ENCODE results near the gene SETDB1.

SETDB1 gene

GRCh38 chr1:150974580-150975478 is 48.7 kb downstream of the SETDB1 start, which contains the start of gene CERS2:
CERS2 (minus strand) TSS chr1:150974835; CDS start chr1:150969090, 5,745 bp downstream.
- Histone ChIP-seq H3K27ac (ENCODE audit: low read depth, low read length) (peak within 1 kb of the TSS; percentile 90), H3K4me1 (ENCODE audit: control insufficient read depth, insufficient read depth, low read length) (peaks cover 60% of the 10 kb centered on the region), H3K27me3 (ENCODE audit: control insufficient read depth, insufficient read depth, low read length) (no peaks in the 10 kb centered on the region)

GRCh38 chr1:150976401-150976821 is 50.2 kb downstream of the SETDB1 start:
- Histone ChIP-seq H3K27ac (ENCODE audit: low read depth, low read length) (no peak overlapping the region; the same call in 1 of the 2 replicates), H3K36me3 (ENCODE audit: control insufficient read depth, insufficient read depth, low read length) (no peaks in the 10 kb centered on the region), H3K27me3 (ENCODE audit: control insufficient read depth, insufficient read depth, low read length) (no peaks in the 10 kb centered on the region), H3K9ac (ENCODE audit: low read length) (peak overlapping the region; percentile 26), H3K9me3 (ENCODE audit: control insufficient read depth, insufficient read depth, low read depth, low read length) (no peaks in the 10 kb centered on the region), H3K4me1 (ENCODE audit: control insufficient read depth, insufficient read depth, low read length) (peaks cover 54% of the 10 kb centered on the region), H3K4me3 (ENCODE audit: low read depth, low read length) (0 out of 2 replicates have a peak overlapping the region, but pooled peaks have one; percentile 7)

More at GRCh38 chr1:150974580-150975478, 48.7 kb downstream of the SETDB1 start, which contains the start of gene CERS2:
- Histone ChIP-seq H3K4me3 (ENCODE audit: low read depth, low read length) (peak within 1 kb of the TSS; percentile 88), H3K9me3 (ENCODE audit: control insufficient read depth, insufficient read depth, low read depth, low read length) (no peaks in the 10 kb centered on the region), H3K9ac (ENCODE audit: low read length) (peak within 1 kb of the TSS; percentile 87), H3K36me3 (ENCODE audit: control insufficient read depth, insufficient read depth, low read length) (no peaks in the 10 kb centered on the region)

GRCh38 chr1:150976879-150977694 is 50.9 kb downstream of the SETDB1 start:
- Histone ChIP-seq H3K4me1 (ENCODE audit: control insufficient read depth, insufficient read depth, low read length) (peaks cover 54% of the 10 kb centered on the region), H3K27me3 (ENCODE audit: control insufficient read depth, insufficient read depth, low read length) (no peaks in the 10 kb centered on the region), H3K4me3 (ENCODE audit: low read depth, low read length) (peak overlapping the region; percentile 25; the same call in 1 of the 2 replicates), H3K36me3 (ENCODE audit: control insufficient read depth, insufficient read depth, low read length) (no peaks in the 10 kb centered on the region), H3K9me3 (ENCODE audit: control insufficient read depth, insufficient read depth, low read depth, low read length) (no peaks in the 10 kb centered on the region), H3K27ac (ENCODE audit: low read depth, low read length) (no peak overlapping the region; the same call in 1 of the 2 replicates), H3K9ac (ENCODE audit: low read length) (peak overlapping the region; percentile 21)

DNA sequence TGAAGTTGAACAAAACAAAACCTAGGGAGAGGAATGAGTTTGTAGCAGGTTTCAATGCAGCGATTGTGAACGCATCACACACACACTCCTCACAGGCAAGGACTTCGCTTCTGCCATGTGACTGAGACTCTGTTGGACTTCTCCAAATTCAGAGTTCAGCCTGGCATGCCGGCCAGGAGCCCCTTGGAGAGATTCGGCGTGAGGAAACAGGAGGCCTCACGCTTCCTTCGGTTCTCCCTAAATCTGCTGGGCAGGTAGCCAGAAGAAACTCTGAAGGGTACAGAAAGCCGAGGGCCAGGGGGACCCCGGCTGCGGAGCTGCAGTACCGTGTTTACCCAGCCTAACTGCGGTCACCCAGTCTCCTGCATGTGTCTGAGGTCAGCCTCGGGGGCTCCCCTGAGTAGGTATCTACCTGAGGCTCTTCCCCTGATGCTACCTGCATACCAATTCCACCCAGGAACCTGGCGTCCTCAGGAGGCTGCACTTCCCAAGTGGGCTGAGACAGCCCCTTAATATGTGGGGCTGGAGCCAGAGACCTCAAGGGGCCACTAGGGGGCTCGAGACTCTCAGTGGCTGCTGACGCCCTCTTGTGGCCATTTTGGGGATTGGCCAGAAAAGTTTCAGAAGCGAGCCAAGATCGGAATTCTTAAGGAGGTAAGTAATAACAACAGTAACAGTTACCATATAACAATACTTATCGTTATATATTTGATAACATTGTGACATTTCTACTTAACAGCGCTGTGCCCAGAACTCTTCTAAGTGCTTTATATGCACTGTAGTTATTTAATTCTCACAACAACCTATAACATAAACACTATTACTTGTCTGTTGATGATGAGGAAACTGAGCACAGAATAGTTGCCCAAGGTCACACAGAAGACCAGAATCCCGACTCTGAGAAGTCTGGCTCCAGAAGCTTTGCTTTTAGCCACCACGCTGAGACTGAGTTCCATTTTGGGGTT is 53.2 kb downstream of the SETDB1 start:
- Histone ChIP-seq H3K9ac (ENCODE audit: low read length) (no peak overlapping the region), H3K27me3 (ENCODE audit: control insufficient read depth, insufficient read depth, low read length) (no peaks in the 10 kb centered on the region), H3K27ac (ENCODE audit: low read depth, low read length) (0 out of 2 replicates have a peak overlapping the region, but pooled peaks have one; percentile 4), H3K4me3 (ENCODE audit: low read depth, low read length) (no peak overlapping the region), H3K4me1 (ENCODE audit: control insufficient read depth, insufficient read depth, low read length) (peaks cover 43% of the 10 kb centered on the region), H3K36me3 (ENCODE audit: control insufficient read depth, insufficient read depth, low read length) (no peaks in the 10 kb centered on the region), H3K9me3 (ENCODE audit: control insufficient read depth, insufficient read depth, low read depth, low read length) (no peaks in the 10 kb centered on the region)

DNA sequence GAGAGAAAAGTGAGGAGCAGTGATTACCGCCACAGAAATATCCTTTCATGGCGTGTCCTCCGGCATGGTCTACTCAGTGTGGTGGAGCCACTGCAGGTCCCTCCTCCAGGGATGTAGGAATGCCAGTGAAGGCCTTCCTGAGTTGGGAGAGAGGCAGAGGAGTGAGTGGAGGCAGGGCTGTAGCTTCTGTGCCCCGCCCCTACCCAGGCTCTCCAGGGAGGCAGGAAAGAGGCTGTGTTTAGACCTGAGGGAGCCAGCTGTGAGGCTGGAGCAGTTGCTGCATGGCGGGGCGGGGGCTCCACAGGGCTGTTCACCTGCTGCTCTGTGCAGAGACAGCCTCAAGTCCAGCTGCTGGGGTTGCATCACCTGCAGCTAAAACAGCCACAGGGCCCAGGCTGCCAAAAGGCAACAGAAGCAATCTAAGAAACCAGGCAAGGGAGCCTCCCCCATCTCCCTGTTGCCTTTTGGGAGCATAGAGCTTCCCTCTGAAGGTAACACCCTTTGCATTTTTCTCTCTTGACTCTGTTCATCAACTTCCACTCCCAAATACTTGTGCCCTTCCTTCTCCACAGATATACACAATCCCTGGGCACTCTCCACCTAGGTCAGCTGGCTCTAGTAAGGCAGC is 55.1 kb downstream of the SETDB1 start:
- Histone ChIP-seq H3K4me3 (ENCODE audit: low read depth, low read length) (peak overlapping the region; percentile 23), H3K4me1 (ENCODE audit: control insufficient read depth, insufficient read depth, low read length) (peaks cover 43% of the 10 kb centered on the region), H3K9me3 (ENCODE audit: control insufficient read depth, insufficient read depth, low read depth, low read length) (no peaks in the 10 kb centered on the region), H3K9ac (ENCODE audit: low read length) (peak overlapping the region; percentile 53), H3K27ac (ENCODE audit: low read depth, low read length) (peak overlapping the region; percentile 33; the same call in 1 of the 2 replicates), H3K36me3 (ENCODE audit: control insufficient read depth, insufficient read depth, low read length) (no peaks in the 10 kb centered on the region), H3K27me3 (ENCODE audit: control insufficient read depth, insufficient read depth, low read length) (no peaks in the 10 kb centered on the region)

DNA sequence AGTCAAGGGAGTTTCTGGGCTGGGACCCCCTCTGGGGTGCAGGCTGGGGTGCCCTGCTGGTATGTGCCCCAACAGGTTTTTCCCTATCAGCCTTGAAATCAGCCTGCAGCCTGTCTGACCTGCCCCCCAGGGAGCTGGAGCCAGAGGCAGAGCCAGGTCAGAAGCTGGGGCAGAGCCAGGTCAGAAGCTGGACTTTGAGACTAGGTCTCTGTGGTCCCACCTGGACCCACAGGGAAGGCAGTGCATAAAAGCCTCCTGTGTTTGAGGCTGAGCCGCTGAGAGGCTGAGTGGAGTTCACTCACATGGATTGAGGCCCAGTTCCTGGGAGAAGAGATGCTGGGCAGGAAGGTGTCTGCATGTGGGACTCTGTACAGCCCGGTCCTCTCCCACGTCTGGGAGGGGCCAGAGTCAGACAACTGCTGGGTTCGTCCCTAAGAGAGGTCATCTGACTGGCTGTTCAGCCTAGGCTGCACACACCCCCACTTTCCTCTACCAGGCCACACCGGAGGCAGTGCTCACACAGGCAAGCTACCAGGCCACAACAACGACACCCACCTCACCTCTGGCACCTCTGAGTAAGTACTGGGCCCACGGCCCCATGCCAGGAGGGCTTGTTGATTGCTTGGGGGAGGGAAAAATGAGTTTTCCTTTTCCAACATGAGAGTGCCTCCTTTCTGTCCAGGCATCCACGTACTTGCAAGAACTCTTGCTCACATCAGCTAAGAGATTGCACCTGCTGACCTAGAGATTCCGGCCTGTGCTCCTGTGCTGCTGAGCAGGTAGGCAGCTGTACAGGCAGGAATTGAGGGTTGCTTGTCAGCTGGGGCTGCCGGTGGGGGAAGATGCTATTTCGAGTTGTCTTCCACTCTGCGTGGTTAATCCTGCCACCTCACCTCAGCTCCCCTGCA is 55.9 kb downstream of the SETDB1 start, which contains the start of gene ANXA9:
Gene ANXA9 (plus strand): TSS at position 488 of the 908 bp plus-strand sequence. CDS start 814 bp downstream, outside the sequence.
- Histone ChIP-seq H3K36me3 (ENCODE audit: control insufficient read depth, insufficient read depth, low read length) (no peaks in the 10 kb centered on the region), H3K27ac (ENCODE audit: low read depth, low read length) (peak within 1 kb of the TSS; percentile 33; the same call in 1 of the 2 replicates), H3K9me3 (ENCODE audit: control insufficient read depth, insufficient read depth, low read depth, low read length) (no peaks in the 10 kb centered on the region), H3K4me3 (ENCODE audit: low read depth, low read length) (peak within 1 kb of the TSS; percentile 21; the same call in 1 of the 2 replicates), H3K9ac (ENCODE audit: low read length) (peak within 1 kb of the TSS; percentile 53), H3K4me1 (ENCODE audit: control insufficient read depth, insufficient read depth, low read length) (peaks cover 35% of the 10 kb centered on the region), H3K27me3 (ENCODE audit: control insufficient read depth, insufficient read depth, low read length) (no peaks in the 10 kb centered on the region)

- no peak overlapping the region for H3K27ac ChIP-seq (ENCODE audit: low read depth, low read length)
- H3K4me3 ChIP-seq (ENCODE audit: low read depth, low read length) = no peak overlapping the region
- H3K27me3 ChIP-seq (ENCODE audit: control insufficient read depth, insufficient read depth, low read length) = no peaks in the 10 kb centered on the region
- H3K4me1 ChIP-seq (ENCODE audit: control insufficient read depth, insufficient read depth, low read length) = peaks cover 23% of the 10 kb centered on the region
- no peak overlapping the region for H3K9ac ChIP-seq (ENCODE audit: low read length)
- no peaks in the 10 kb centered on the region for H3K9me3 ChIP-seq (ENCODE audit: control insufficient read depth, insufficient read depth, low read depth, low read length)
- no peaks in the 10 kb centered on the region for H3K36me3 ChIP-seq (ENCODE audit: control insufficient read depth, insufficient read depth, low read length)
These were observed 59.1 kb downstream of the SETDB1 start for GRCh38 chr1:150985179-150985825.

GRCh38 chr1:150987924-150988323 is 61.8 kb downstream of the SETDB1 start:
- H3K27me3 ChIP-seq (ENCODE audit: control insufficient read depth, insufficient read depth, low read length) = no peaks in the 10 kb centered on the region
- no peak overlapping the region for H3K4me3 ChIP-seq (ENCODE audit: low read depth, low read length)
- no peak overlapping the region for H3K27ac ChIP-seq (ENCODE audit: low read depth, low read length)
- no peaks in the 10 kb centered on the region for H3K36me3 ChIP-seq (ENCODE audit: control insufficient read depth, insufficient read depth, low read length)
- H3K9me3 ChIP-seq (ENCODE audit: control insufficient read depth, insufficient read depth, low read depth, low read length) = no peaks in the 10 kb centered on the region
- H3K4me1 ChIP-seq (ENCODE audit: control insufficient read depth, insufficient read depth, low read length) = peaks cover 5% of the 10 kb centered on the region; the same call in 1 of the 2 replicates
- H3K9ac ChIP-seq (ENCODE audit: low read length) = no peak overlapping the region

DNA sequence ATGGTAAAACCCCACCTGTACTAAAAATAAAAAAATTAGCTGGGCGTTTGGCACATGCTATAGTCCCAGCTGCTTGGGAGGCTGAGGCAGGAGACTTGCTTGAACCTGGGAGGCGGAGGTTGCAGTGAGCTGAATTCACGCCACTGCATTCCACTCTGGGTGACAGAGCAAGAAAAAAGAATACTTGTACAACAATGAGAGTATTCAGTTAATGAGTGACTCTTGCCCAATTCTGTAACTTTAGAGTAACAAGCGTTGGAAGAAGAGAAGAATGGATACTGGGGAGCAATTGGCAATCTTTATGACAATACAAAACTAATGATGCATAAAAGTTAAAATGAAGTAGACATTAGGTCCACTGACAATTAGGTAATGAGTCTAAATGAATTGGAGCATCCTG is 66.5 kb downstream of the SETDB1 start:
- no peaks in the 10 kb centered on the region for H3K9me3 ChIP-seq (ENCODE audit: control insufficient read depth, insufficient read depth, low read depth, low read length)
- no peaks in the 10 kb centered on the region for H3K27me3 ChIP-seq (ENCODE audit: control insufficient read depth, insufficient read depth, low read length)
- H3K27ac ChIP-seq (ENCODE audit: low read depth, low read length) = no peak overlapping the region
- H3K9ac ChIP-seq (ENCODE audit: low read length) = no peak overlapping the region
- H3K36me3 ChIP-seq (ENCODE audit: control insufficient read depth, insufficient read depth, low read length) = peaks cover 4% of the 10 kb centered on the region; the same call in 1 of the 2 replicates
- 0 out of 2 replicates have a peak, but pooled peaks cover 4% of the 10 kb centered on the region for H3K4me1 ChIP-seq (ENCODE audit: control insufficient read depth, insufficient read depth, low read length)
- no peak overlapping the region for H3K4me3 ChIP-seq (ENCODE audit: low read depth, low read length)

Data from HUES6 (cell line).